Measurements from ENCODE around the gene ALOXE3.

ALOXE3 gene

GRCh38 chr17:8142158-8142886 is 24.0 kb upstream of the ALOXE3 start:
- Histone ChIP-seq H4K20me1 (ENCODE audit: insufficient read depth, low read length) (peaks cover 3% of the 10 kb centered on the region; the same call in 1 of the 2 replicates), H2AFZ (ENCODE audit: low read depth, low read length) (no peak overlapping the region), H3K9ac (ENCODE audit: low read depth, low read length) (no peak overlapping the region), H3K4me1 (ENCODE audit: insufficient read depth, low read length) (peaks cover 26% of the 10 kb centered on the region), H3K27ac (ENCODE audit: low read length) (no peak overlapping the region), H3K4me2 (ENCODE audit: insufficient read depth, low read length) (no peak overlapping the region), H3K36me3 (ENCODE audit: insufficient read depth, low read length) (peaks cover 68% of the 10 kb centered on the region), H3K9me3 (ENCODE audit: insufficient read depth, low read length, severe bottlenecking) (no peaks in the 10 kb centered on the region), H3K79me2 (ENCODE audit: insufficient read depth, low read length) (no peaks in the 10 kb centered on the region), H3K27me3 (ENCODE audit: insufficient read depth, low read length, poor library complexity) (no peaks in the 10 kb centered on the region), H3K4me3 (ENCODE audit: low read depth in 1 of 2, low read length in 2 of 2) (no peak overlapping the region)
- ATAC-seq (ENCODE audit: insufficient read depth, low read depth) = no peak
- no peak for DNase-seq
- TF ChIP-seq EZH2 (IDR thresholded peaks at IDR 0.05; ENCODE audit: borderline replicate concordance, low read depth, low read length, severe bottlenecking) = no peak
- TF ChIP-seq, protein P1, sequence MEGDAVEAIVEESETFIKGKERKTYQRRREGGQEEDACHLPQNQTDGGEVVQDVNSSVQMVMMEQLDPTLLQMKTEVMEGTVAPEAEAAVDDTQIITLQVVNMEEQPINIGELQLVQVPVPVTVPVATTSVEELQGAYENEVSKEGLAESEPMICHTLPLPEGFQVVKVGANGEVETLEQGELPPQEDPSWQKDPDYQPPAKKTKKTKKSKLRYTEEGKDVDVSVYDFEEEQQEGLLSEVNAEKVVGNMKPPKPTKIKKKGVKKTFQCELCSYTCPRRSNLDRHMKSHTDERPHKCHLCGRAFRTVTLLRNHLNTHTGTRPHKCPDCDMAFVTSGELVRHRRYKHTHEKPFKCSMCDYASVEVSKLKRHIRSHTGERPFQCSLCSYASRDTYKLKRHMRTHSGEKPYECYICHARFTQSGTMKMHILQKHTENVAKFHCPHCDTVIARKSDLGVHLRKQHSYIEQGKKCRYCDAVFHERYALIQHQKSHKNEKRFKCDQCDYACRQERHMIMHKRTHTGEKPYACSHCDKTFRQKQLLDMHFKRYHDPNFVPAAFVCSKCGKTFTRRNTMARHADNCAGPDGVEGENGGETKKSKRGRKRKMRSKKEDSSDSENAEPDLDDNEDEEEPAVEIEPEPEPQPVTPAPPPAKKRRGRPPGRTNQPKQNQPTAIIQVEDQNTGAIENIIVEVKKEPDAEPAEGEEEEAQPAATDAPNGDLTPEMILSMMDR (IDR thresholded peaks at IDR 0.05; ENCODE audit: borderline replicate concordance, extremely low read depth, low read length, poor library complexity, severe bottlenecking) = no peak

GRCh38 chr17:8141741-8142140 is 23.4 kb upstream of the ALOXE3 start:
- Histone ChIP-seq H3K36me3 (ENCODE audit: insufficient read depth, low read length) (peaks cover 63% of the 10 kb centered on the region), H3K4me3 (ENCODE audit: low read depth in 1 of 2, low read length in 2 of 2) (no peak overlapping the region), H3K4me1 (ENCODE audit: insufficient read depth, low read length) (peaks cover 29% of the 10 kb centered on the region), H3K9me3 (ENCODE audit: insufficient read depth, low read length, severe bottlenecking) (no peaks in the 10 kb centered on the region), H4K20me1 (ENCODE audit: insufficient read depth, low read length) (peaks cover 3% of the 10 kb centered on the region; the same call in 1 of the 2 replicates), H2AFZ (ENCODE audit: low read depth, low read length) (no peak overlapping the region), H3K27ac (ENCODE audit: low read length) (no peak overlapping the region), H3K4me2 (ENCODE audit: insufficient read depth, low read length) (no peak overlapping the region), H3K27me3 (ENCODE audit: insufficient read depth, low read length, poor library complexity) (no peaks in the 10 kb centered on the region), H3K79me2 (ENCODE audit: insufficient read depth, low read length) (no peaks in the 10 kb centered on the region), H3K9ac (ENCODE audit: low read depth, low read length) (no peak overlapping the region)
- DNase-seq (no peak), ATAC-seq (ENCODE audit: insufficient read depth, low read depth) (no peak)
- TF ChIP-seq, protein P1 (IDR thresholded peaks at IDR 0.05; ENCODE audit: borderline replicate concordance, extremely low read depth, low read length, poor library complexity, severe bottlenecking) = no peak
- no peak for TF ChIP-seq EZH2 (IDR thresholded peaks at IDR 0.05; ENCODE audit: borderline replicate concordance, low read depth, low read length, severe bottlenecking)

DNA sequence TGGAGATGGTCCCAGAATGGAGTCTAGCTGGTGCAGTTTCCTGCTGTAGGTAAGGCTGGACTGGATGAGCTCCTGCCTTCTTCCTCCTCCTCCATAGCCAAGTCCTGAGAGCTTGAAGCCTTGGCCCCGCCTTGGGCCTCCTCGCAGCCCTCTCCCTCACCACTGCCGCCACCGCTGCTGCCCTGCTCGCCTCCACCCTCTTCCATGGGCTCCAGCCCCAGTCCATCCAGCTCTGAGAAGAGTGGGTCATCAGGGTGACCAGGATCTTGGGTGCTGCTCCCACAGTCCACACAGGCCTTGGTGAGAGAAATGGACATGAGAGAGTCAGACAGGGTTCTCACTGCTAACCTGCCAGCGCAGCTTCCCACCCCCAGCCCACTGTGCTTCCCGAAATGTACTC is 22.7 kb upstream of the ALOXE3 start:
- Histone ChIP-seq H4K20me1 (ENCODE audit: insufficient read depth, low read length) (peaks cover 3% of the 10 kb centered on the region; the same call in 1 of the 2 replicates), H2AFZ (ENCODE audit: low read depth, low read length) (no peak overlapping the region), H3K9ac (ENCODE audit: low read depth, low read length) (no peak overlapping the region), H3K9me3 (ENCODE audit: insufficient read depth, low read length, severe bottlenecking) (no peaks in the 10 kb centered on the region), H3K36me3 (ENCODE audit: insufficient read depth, low read length) (peaks cover 56% of the 10 kb centered on the region), H3K79me2 (ENCODE audit: insufficient read depth, low read length) (no peaks in the 10 kb centered on the region), H3K4me3 (ENCODE audit: low read depth in 1 of 2, low read length in 2 of 2) (no peak overlapping the region), H3K27ac (ENCODE audit: low read length) (no peak overlapping the region), H3K4me1 (ENCODE audit: insufficient read depth, low read length) (peaks cover 29% of the 10 kb centered on the region), H3K27me3 (ENCODE audit: insufficient read depth, low read length, poor library complexity) (no peaks in the 10 kb centered on the region), H3K4me2 (ENCODE audit: insufficient read depth, low read length) (no peak overlapping the region)
- DNase-seq = no peak
- no peak for TF ChIP-seq EZH2 (IDR thresholded peaks at IDR 0.05; ENCODE audit: borderline replicate concordance, low read depth, low read length, severe bottlenecking)
- ATAC-seq (ENCODE audit: insufficient read depth, low read depth) = no peak

Measured in DND-41 (cell line).